H1 (cell line): Measurements from ENCODE around the gene MAP3K14. TPM values are rescaled to one million over a fixed set of nuclear protein-coding genes. Genes with fewer than 3 reads are reported as not detected.

Source experiments
- CTCF ChIA-PET: fragments of 300-600 bp; sonication (Branson Sonifier 250); formaldehyde crosslinking; loops from one replicate; lab custom pipeline; 2021; ENCODE audit not compliant: partially characterized antibody; lab: Charles Lee
- POLR2A ChIA-PET: fragments of 300-600 bp; sonication (Branson Sonifier 250); formaldehyde crosslinking; loops from one replicate; lab custom pipeline; 2021; ENCODE audit warnings: inconsistent platforms; ENCODE audit not compliant: partially characterized antibody; lab: Charles Lee
- DNase-seq, 2 experiments: peaks; one replicate each; pipeline versions ENCODE4 v3.0.0 to v3.0.0-alpha.2; 2010 to 2022; ENCODE audit warnings: low spot score in 2 of 2, low read depth in 1 of 2, mixed read lengths in 1 of 2
- FAIRE-seq: peaks from 2 replicates; lab custom pipeline; 2011; peaks lifted over from hg19 to GRCh38; lab: Jason Lieb, UNC
- H2AFZ ChIP-seq: 2 replicates; pipeline ENCODE4 v1.8.1; 2012; ENCODE audit warnings: low read length, inconsistent platforms
- H2AK5ac ChIP-seq: 2 replicates; pipeline ENCODE4 v1.6.1; 2013; ENCODE audit warnings: low read depth, low read length
- H2BK120ac ChIP-seq: replicated peaks from 2 replicates; pipeline ENCODE3; 2013; ENCODE audit warnings: low read depth, low read length, inconsistent platforms
- H2BK12ac ChIP-seq: 2 replicates; pipeline ENCODE4 v1.6.1; 2013; ENCODE audit warnings: low read depth, low read length
- H2BK15ac ChIP-seq: 2 replicates; pipeline ENCODE4 v1.6.1; 2013; ENCODE audit warnings: low read length
- H2BK20ac ChIP-seq: 2 replicates; pipeline ENCODE4 v1.6.1; 2013; ENCODE audit warnings: low read length
- H2BK5ac ChIP-seq: 2 replicates; pipeline ENCODE4 v1.6.1; 2013; ENCODE audit warnings: low read depth, low read length
- H3K14ac ChIP-seq: 2 replicates; pipeline ENCODE4 v1.6.1; 2013; ENCODE audit warnings: inconsistent platforms; ENCODE audit not compliant: insufficient read length
- H3K18ac ChIP-seq: 2 replicates; pipeline ENCODE4 v1.6.1; 2013; ENCODE audit warnings: low read length; ENCODE audit errors: extremely low read depth
- H3K23ac ChIP-seq: 2 replicates; pipeline ENCODE4 v1.6.1; 2013; ENCODE audit warnings: inconsistent platforms; ENCODE audit not compliant: insufficient read length
- H3K23me2 ChIP-seq: 2 replicates; pipeline ENCODE4 v1.6.1; 2013; ENCODE audit warnings: low read depth, low read length
- H3K27ac ChIP-seq: 2 replicates; pipeline ENCODE4 v1.6.1; 2011; ENCODE audit warnings: low read depth, low read length, inconsistent platforms
- H3K27me3 ChIP-seq, 4 experiments: replicated peaks in 1 of 4; 1 replicate in 1 of 4; 2 replicates in 3 of 4; pipeline versions ENCODE4 v1.6.1 to v1.8.1; 2011 to 2013; ENCODE audit warnings: low read length in 3 of 4, mild to moderate bottlenecking in 3 of 4, inconsistent platforms in 2 of 4, mixed read lengths in 2 of 4, moderate library complexity in 1 of 4; ENCODE audit not compliant: control insufficient read depth in 3 of 4, insufficient read depth in 3 of 4; ENCODE audit errors: extremely low read depth in 1 of 4
- H3K36me3 ChIP-seq, 4 experiments: 2 replicates each; pipeline versions ENCODE4 v1.6.1 to v1.8.1; 2011 to 2013; ENCODE audit warnings: mild to moderate bottlenecking in 4 of 4, low read length in 3 of 4, moderate library complexity in 2 of 4, control low read depth in 1 of 4, inconsistent platforms in 1 of 4; ENCODE audit not compliant: insufficient read depth in 4 of 4, control insufficient read depth in 2 of 4
- H3K4ac ChIP-seq: replicated peaks from 2 replicates; pipeline ENCODE3; 2013; ENCODE audit warnings: low read length, low read depth, mixed read lengths, inconsistent platforms; ENCODE audit not compliant: insufficient read length
- H3K4me1 ChIP-seq, 4 experiments: replicated peaks in 1 of 4; 1 replicate in 1 of 4; 2 replicates in 3 of 4; pipeline versions ENCODE4 v1.6.1 to v1.8.1; 2011 to 2013; ENCODE audit warnings: low read length in 3 of 4, inconsistent platforms in 2 of 4, mixed read lengths in 1 of 4; ENCODE audit not compliant: insufficient read depth in 4 of 4, control insufficient read depth in 3 of 4
- H3K4me2 ChIP-seq, 2 experiments: 2 replicates each; pipeline versions ENCODE4 v1.6.1 to v1.8.1; 2011 to 2013; ENCODE audit warnings: low read depth in 2 of 2, low read length in 2 of 2, control low read depth in 1 of 2, inconsistent platforms in 1 of 2, mild to moderate bottlenecking in 1 of 2; ENCODE audit not compliant: insufficient read depth in 1 of 2
- H3K4me3 ChIP-seq, 4 experiments: fragments of 200-600, 300-600 bp in 1 of 4; sonication (generic), shearing (Covaris generic), sonication (Bioruptor Twin) in 1 of 4; 2 replicates each; pipeline versions ENCODE4 v1.5.1 to v1.8.1; 2011 to 2016; ENCODE audit warnings: low read length in 4 of 4, low read depth in 3 of 4, control low read depth in 2 of 4, inconsistent platforms in 2 of 4, mild to moderate bottlenecking in 2 of 4, mixed read lengths in 1 of 4, moderate library complexity in 1 of 4; ENCODE audit not compliant: insufficient read depth in 2 of 4; ENCODE audit errors: extremely low read depth in 1 of 4
- H3K56ac ChIP-seq: replicated peaks from 2 replicates; pipeline ENCODE3; 2013; ENCODE audit warnings: low read depth, mild to moderate bottlenecking, mixed read lengths, low read length, inconsistent platforms; ENCODE audit not compliant: insufficient read length
- H3K79me1 ChIP-seq: 2 replicates; pipeline ENCODE4 v1.6.1; 2013; ENCODE audit warnings: low read depth, low read length, control low read depth
- H3K79me2 ChIP-seq, 2 experiments: 2 replicates each; pipeline versions ENCODE4 v1.6.1 to v1.8.1; 2012 to 2013; ENCODE audit warnings: low read length in 2 of 2, mild to moderate bottlenecking in 2 of 2, inconsistent platforms in 1 of 2; ENCODE audit not compliant: insufficient read depth in 2 of 2, control insufficient read depth in 1 of 2
- H3K9ac ChIP-seq, 4 experiments: replicated peaks in 1 of 4; 1 replicate in 1 of 4; 2 replicates in 3 of 4; pipeline versions ENCODE4 v1.6.1 to v1.8.1; 2011 to 2013; ENCODE audit warnings: low read depth in 3 of 4, low read length in 3 of 4, control low read depth in 2 of 4, mild to moderate bottlenecking in 2 of 4, moderate library complexity in 2 of 4, inconsistent platforms in 1 of 4; ENCODE audit errors: extremely low read depth in 1 of 4
- H3K9me3 ChIP-seq, 2 experiments: 2 replicates each; pipeline versions ENCODE4 v1.6.1 to v1.8.1; 2012 to 2013; ENCODE audit warnings: mild to moderate bottlenecking in 2 of 2, moderate library complexity in 2 of 2, control low read depth in 1 of 2, inconsistent platforms in 1 of 2, low read depth in 1 of 2, low read length in 1 of 2, mixed read lengths in 1 of 2; ENCODE audit not compliant: insufficient read depth in 2 of 2
- H4K20me1 ChIP-seq, 2 experiments: replicated peaks in 1 of 2; 2 replicates each; pipeline versions ENCODE3 to v1.8.1; 2011 to 2013; ENCODE audit warnings: inconsistent platforms in 2 of 2, low read length in 2 of 2, mild to moderate bottlenecking in 1 of 2; ENCODE audit not compliant: insufficient read depth in 2 of 2, control insufficient read depth in 1 of 2
- H4K5ac ChIP-seq: 2 replicates; pipeline ENCODE4 v1.6.1; 2013; ENCODE audit warnings: low read length, low read depth, mixed read lengths, inconsistent platforms; ENCODE audit not compliant: insufficient read length
- H4K8ac ChIP-seq: 2 replicates; pipeline ENCODE4 v1.8.0; 2013; ENCODE audit warnings: mild to moderate bottlenecking, moderate library complexity, low read length, inconsistent platforms; ENCODE audit not compliant: insufficient read depth; ENCODE audit errors: extremely low read depth
- H4K91ac ChIP-seq: replicated peaks from 2 replicates; pipeline ENCODE3; 2013; ENCODE audit warnings: low read length, mixed read lengths, inconsistent platforms; ENCODE audit not compliant: insufficient read length
- BRCA1 ChIP-seq: IDR thresholded peaks from 2 replicates; pipeline ENCODE4 v1.6.1; 2012; ENCODE audit warnings: low read depth, low read length, improper control_type of control experiment
- CTCF ChIP-seq, 3 experiments: IDR thresholded peaks; 1 replicate in 2 of 3; 2 replicates in 1 of 3; pipeline versions ENCODE4 v1.5.1 to v1.6.1; 2011; ENCODE audit warnings: low read length in 3 of 3, mild to moderate bottlenecking in 3 of 3, inconsistent platforms in 2 of 3, low read depth in 1 of 3, moderate library complexity in 1 of 3; ENCODE audit not compliant: insufficient read depth in 1 of 3; ENCODE audit errors: control extremely low read depth in 1 of 3
- E2F6 ChIP-seq: IDR thresholded peaks from 2 replicates; pipeline ENCODE4 v1.6.1; 2012; ENCODE audit warnings: inconsistent platforms
- EGR1 ChIP-seq: IDR thresholded peaks from 2 replicates; pipeline ENCODE4 v1.6.1; 2011; ENCODE audit warnings: low read depth, low read length, borderline replicate concordance
- GABPA ChIP-seq: IDR thresholded peaks from 2 replicates; pipeline ENCODE4 v1.6.1; 2011; ENCODE audit warnings: mild to moderate bottlenecking, low read length, moderate library complexity, borderline replicate concordance; ENCODE audit not compliant: insufficient read depth
- RFX5 ChIP-seq: IDR thresholded peaks from 2 replicates; pipeline ENCODE4 v1.6.1; 2011; ENCODE audit warnings: low read depth, low read length, improper control_type of control experiment, borderline replicate concordance
- SP1 ChIP-seq: IDR thresholded peaks from 2 replicates; pipeline ENCODE4 v1.6.1; 2011; ENCODE audit warnings: low read depth, low read length
- SUZ12 ChIP-seq: fragments of 200-600 bp; sonication (generic); IDR thresholded peaks from 2 replicates; pipeline ENCODE4 v1.6.1; 2012; ENCODE audit warnings: mild to moderate bottlenecking, inconsistent platforms, low read length, moderate library complexity, mixed read lengths
- YY1 ChIP-seq: IDR thresholded peaks from 2 replicates; pipeline ENCODE4 v1.6.1; 2011; ENCODE audit warnings: low read depth, mild to moderate bottlenecking, low read length
- WGBS, 2 experiments: shearing (Covaris generic) in 1 of 2; methylation state at CpG; one replicate each; pipeline versions ENCODE4 v1.1.6 to v1.1.7; 2013 to 2015; ENCODE audit warnings: low lambda C conversion rate in 2 of 2, mixed read lengths in 2 of 2, inconsistent platforms in 1 of 2, low coverage in 1 of 2, missing lambda C conversion rate in 1 of 2; ENCODE audit not compliant: insufficient replicate concordance in 2 of 2, insufficient coverage in 1 of 2, insufficient read length in 1 of 2; ENCODE audit errors: extremely low coverage in 1 of 2, missing lambda C conversion rate in 1 of 2; 5-methylcytosine and 5-hydroxymethylcytosine counted together
- polyA plus RNA-seq, 7 experiments: library from polyadenylated mRNA; depleted of rRNA in 3 of 7; stranded (reverse) in 5 of 7; unstranded in 2 of 7; fragments of >200 nt in 5 of 7; fragments of 200-250 nt in 2 of 7; gene quantifications; 1 replicate in 5 of 7; 2 replicates in 1 of 7; 4 replicates in 1 of 7; pipeline versions ENCODE4 v1.2.1 to v1.2.3, GENCODE V29; 2011 to 2013; ENCODE audit warnings: missing spikeins in 2 of 7, mixed read lengths in 2 of 7
- total RNA-seq: library from RNA; stranded (reverse); fragmentation: NEBNext Ultra II Directional; extraction: Animal tissue kit (Norgen Biotek cat#: 25700); gene quantifications from 2 replicates; pipeline ENCODE4 v1.2.1, GENCODE V29; 2021

MAP3K14 gene
- total and polyA plus RNA-seq, 2 of the 8 experiments (the other 6 are each of a cell fraction or from before 2014, with no cell fraction given), result 5.2 to 6.1 TPM

GRCh38 chr17:45309400-45309799, 7.4 kb downstream of the MAP3K14 start:
- Histone ChIP-seq H4K91ac (no peak overlapping the region), H3K27me3 (no peaks in the 10 kb centered on the region; a peak in 1 of 7 replicates), H3K4ac (no peak overlapping the region), H2BK12ac (no peak overlapping the region), H2BK20ac (no peak overlapping the region), H4K20me1 (peaks cover 1 to 7% of the 10 kb centered on the region in 2 experiments), H2AFZ (no peak overlapping the region), H3K23ac (no peak overlapping the region), H3K14ac (no peak overlapping the region), H2AK5ac (no peak overlapping the region), H2BK5ac (no peak overlapping the region), H3K4me2 (no peak overlapping the region), H3K79me1 (peaks cover 11% of the 10 kb centered on the region; the same call in 1 of the 2 replicates), H3K27ac (no peak overlapping the region), H3K4me3 (no peak overlapping the region), H4K8ac (no peak overlapping the region), H3K9ac (no peak overlapping the region), H4K5ac (no peak overlapping the region), H3K9me3 (no peaks in the 10 kb centered on the region), H3K18ac (no peak overlapping the region; the same call in 1 of the 2 replicates), H2BK15ac (no peak overlapping the region), H3K23me2 (no peaks in the 10 kb centered on the region), H3K36me3 (no peaks in the 10 kb centered on the region), H3K56ac (no peak overlapping the region), H3K79me2 (peaks cover 3 to 54% of the 10 kb centered on the region in 2 experiments; a peak in 3 of 4 replicates), H2BK120ac (no peak overlapping the region), H3K4me1 (peaks cover 0 to 3% (median 2%) of the 10 kb centered on the region in 4 experiments)
- DNase-seq (no peak), FAIRE-seq (no peak)
- CTCF ChIA-PET, result interaction anchor here (0.9 to 5.3 kb wide), 4 partner anchors 16 to 38 kb away, joined by 4 to 23 read pairs (median 6); no protein-coding TSS in a partner anchor
- POLR2A ChIA-PET, result interaction anchor here (1.0 kb wide), 1 partner anchor 17 kb away, joined by 3 read pairs; no protein-coding TSS in a partner anchor
- WGBS, 2 experiments, result 84% methylated on average over 4 of the region's 4 CpGs; no CpG with 5 or more reads in 1 of the 2 experiments
- TF ChIP-seq GABPA, result no peak
- no peak for TF ChIP-seq SP1
- no peak for TF ChIP-seq E2F6
- TF ChIP-seq SUZ12, result no peak
- TF ChIP-seq CTCF (IDR thresholded peaks at IDR 0.05; ENCODE audit: control extremely low read depth in 1 of 3, insufficient read depth in 1 of 3, low read depth in 1 of 3, low read length in 3 of 3), result no peak
- no peak for TF ChIP-seq YY1
- no peak for TF ChIP-seq BRCA1
- no peak for TF ChIP-seq EGR1
- TF ChIP-seq RFX5, result no peak
